ENCODE results near the gene CTNND2. TPM values are rescaled to one million over a fixed set of nuclear protein-coding genes. Genes with fewer than 3 reads are reported as not detected.

Gene CTNND2
- total RNA-seq, 2 donors from 2014 or later: not detected

GRCh38 chr5:10932426-10932825 is 971.8 kb downstream of the CTNND2 start:
- no peaks in the 10 kb centered on the region for H3K4me1 ChIP-seq (ENCODE audit: control insufficient read depth in 1 of 2, low read depth in 2 of 2)
- DNase-seq (ENCODE audit: low spot score) (no peak), ATAC-seq (ENCODE audit: insufficient number of reproducible peaks, low FRiP score, low read depth) (no peak)
- no peak overlapping the region for H3K27ac ChIP-seq
- no peak for TF ChIP-seq CTCF (IDR thresholded peaks at IDR 0.05)
- peaks cover 2% of the 10 kb centered on the region for H3K9me3 ChIP-seq
- no peaks in the 10 kb centered on the region for H3K27me3 ChIP-seq (replicated peaks; ENCODE audit: insufficient read depth)
- no peaks in the 10 kb centered on the region for H3K36me3 ChIP-seq
- H3K4me3 ChIP-seq: no peak overlapping the region

GRCh38 chr5:10927608-10928007 is 976.6 kb downstream of the CTNND2 start:
- Histone ChIP-seq H3K27ac (no peak overlapping the region), H3K4me3 (no peak overlapping the region), H3K27me3 (replicated peaks; ENCODE audit: insufficient read depth) (no peaks in the 10 kb centered on the region), H3K9me3 (peaks cover 2% of the 10 kb centered on the region), H3K4me1 (ENCODE audit: control insufficient read depth in 1 of 2, low read depth in 2 of 2) (no peaks in the 10 kb centered on the region), H3K36me3 (no peaks in the 10 kb centered on the region)
- TF ChIP-seq CTCF (IDR thresholded peaks at IDR 0.05): no peak
- no peak for ATAC-seq (ENCODE audit: insufficient number of reproducible peaks, low FRiP score, low read depth)
- no peak for DNase-seq (ENCODE audit: low spot score)

- no peaks in the 10 kb centered on the region for H3K27me3 ChIP-seq (replicated peaks; ENCODE audit: insufficient read depth)
- no peaks in the 10 kb centered on the region for H3K4me1 ChIP-seq (ENCODE audit: control insufficient read depth in 1 of 2, low read depth in 2 of 2)
- no peaks in the 10 kb centered on the region for H3K9me3 ChIP-seq
- DNase-seq (ENCODE audit: low spot score) (no peak), ATAC-seq (ENCODE audit: insufficient number of reproducible peaks, low FRiP score, low read depth) (no peak)
- no peaks in the 10 kb centered on the region for H3K36me3 ChIP-seq
- H3K4me3 ChIP-seq: no peak overlapping the region
- no peak for TF ChIP-seq CTCF (IDR thresholded peaks at IDR 0.05)
- no peak overlapping the region for H3K27ac ChIP-seq
Observed at GRCh38 chr5:10923310-10923709, 980.9 kb downstream of the CTNND2 start.

All from thoracic aorta (tissue), 2 donors.